ENCODE results near the gene PRDM16.

GRCh38 chr1:3231826-3232225 lies 162.8 kb downstream of the PRDM16 start:
- TF ChIP-seq CTCF (IDR thresholded peaks at IDR 0.05): no peak
- no peak for TF ChIP-seq PBX3 (IDR thresholded peaks at IDR 0.05)
- no peak for TF ChIP-seq POLR2A (IDR thresholded peaks at IDR 0.05; ENCODE audit: low read length)
- TF ChIP-seq RAD21 (conservative IDR thresholded peaks at IDR 0.05 in 1 of 2, IDR thresholded peaks at IDR 0.05 in 1 of 2): no peak
- no peak for TF ChIP-seq EP300 (IDR thresholded peaks at IDR 0.05)
- no peak for TF ChIP-seq REST (IDR thresholded peaks at IDR 0.05)
- no peak for TF ChIP-seq SREBF2 (IDR thresholded peaks at IDR 0.05)
- TF ChIP-seq TP53 (CRISPR knock-in tag; IDR thresholded peaks at IDR 0.05): no peak
- TF ChIP-seq MAZ (IDR thresholded peaks at IDR 0.05; ENCODE audit: borderline replicate concordance, low read depth, low read length): no peak

Measured in A549 (cell line).